ENCODE data around the gene GPR155.
A peak's percentile ranks its signal among the peaks of the same experiment; 100 is the strongest.

Gene GPR155, protein sequence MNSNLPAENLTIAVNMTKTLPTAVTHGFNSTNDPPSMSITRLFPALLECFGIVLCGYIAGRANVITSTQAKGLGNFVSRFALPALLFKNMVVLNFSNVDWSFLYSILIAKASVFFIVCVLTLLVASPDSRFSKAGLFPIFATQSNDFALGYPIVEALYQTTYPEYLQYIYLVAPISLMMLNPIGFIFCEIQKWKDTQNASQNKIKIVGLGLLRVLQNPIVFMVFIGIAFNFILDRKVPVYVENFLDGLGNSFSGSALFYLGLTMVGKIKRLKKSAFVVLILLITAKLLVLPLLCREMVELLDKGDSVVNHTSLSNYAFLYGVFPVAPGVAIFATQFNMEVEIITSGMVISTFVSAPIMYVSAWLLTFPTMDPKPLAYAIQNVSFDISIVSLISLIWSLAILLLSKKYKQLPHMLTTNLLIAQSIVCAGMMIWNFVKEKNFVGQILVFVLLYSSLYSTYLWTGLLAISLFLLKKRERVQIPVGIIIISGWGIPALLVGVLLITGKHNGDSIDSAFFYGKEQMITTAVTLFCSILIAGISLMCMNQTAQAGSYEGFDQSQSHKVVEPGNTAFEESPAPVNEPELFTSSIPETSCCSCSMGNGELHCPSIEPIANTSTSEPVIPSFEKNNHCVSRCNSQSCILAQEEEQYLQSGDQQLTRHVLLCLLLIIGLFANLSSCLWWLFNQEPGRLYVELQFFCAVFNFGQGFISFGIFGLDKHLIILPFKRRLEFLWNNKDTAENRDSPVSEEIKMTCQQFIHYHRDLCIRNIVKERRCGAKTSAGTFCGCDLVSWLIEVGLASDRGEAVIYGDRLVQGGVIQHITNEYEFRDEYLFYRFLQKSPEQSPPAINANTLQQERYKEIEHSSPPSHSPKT

DNA sequence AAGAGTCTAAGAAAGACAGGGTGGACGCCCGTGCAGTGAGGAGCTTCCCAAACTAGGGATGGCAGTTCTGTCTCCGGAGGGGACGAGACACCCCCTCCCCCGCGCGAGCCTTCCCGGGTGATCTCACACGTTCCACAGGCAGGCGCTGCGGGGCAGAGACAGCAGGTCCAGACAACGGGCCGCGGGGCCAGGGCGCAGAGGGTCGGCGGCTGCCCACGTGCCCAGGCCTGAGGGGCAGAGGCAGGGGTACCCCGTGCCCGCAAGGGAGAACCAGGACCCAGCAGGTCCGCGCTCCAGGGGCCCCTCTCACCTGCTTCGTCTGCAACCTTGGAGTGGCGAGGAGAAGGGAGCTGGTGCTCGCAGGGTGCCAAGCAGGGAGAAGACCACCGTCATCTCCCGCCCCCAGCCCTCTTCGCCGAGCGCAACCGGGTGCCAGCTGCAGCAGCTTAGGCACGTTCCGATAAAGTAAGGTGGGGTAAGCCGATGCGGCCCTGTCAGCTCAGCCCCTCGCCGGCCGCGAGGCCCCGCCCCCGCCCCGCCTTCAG is at the start of gene GPR155:
GPR155 (minus strand) TSS at position 467 of the 545 bp plus-strand sequence. CDS start 5,073 bp downstream, outside the sequence.
- TF ChIP-seq TEAD4 (IDR thresholded peaks at IDR 0.05) = no peak
- TF ChIP-seq ZBTB7A (IDR thresholded peaks at IDR 0.05; ENCODE audit: low read depth) = 0 out of 2 replicates have a peak, but pooled peaks have one; percentile 35

DNA sequence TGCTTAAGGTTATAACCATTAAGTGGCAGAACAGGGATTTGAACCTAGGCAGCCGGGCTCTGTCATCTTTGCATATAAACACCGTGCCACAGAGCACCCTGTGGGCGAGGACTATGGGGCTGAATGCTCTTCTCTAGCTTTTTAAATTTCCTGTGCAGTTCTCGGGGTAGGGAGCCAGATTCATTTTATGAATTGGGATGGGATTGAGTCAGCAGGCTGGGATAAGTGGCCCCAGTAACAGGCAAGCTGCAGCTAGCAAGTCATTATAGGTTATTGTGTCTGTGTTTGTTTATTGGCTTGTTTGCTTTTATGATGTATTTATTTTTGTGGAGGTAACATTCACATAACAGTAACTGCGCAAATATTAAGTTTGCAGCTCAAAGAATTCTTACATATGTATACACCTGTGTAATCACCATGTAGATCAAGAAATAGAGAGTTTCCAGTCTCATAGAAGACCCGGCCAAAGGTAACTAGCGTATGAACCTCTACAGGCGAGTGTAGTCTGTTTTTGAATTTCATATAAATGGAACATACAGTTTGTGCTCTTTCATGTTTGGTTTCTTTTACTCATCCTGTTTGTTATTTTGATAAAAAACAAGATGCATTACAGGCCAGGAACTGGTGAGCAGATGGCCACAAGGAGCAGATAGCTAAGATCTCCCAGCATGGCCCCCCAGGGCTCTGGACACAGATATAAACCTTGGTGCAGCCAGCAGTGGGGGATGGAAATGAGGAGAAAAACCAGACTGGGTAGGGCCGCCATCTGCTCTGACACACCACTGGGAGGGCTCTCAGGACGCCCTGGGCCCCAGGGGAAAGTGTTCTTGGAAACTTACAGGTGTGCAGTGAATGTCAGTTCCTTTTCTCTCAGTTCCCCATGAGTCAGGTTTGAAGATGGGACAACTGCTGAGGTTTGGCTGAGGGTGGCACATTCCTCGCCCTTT is 49.2 kb upstream of the GPR155 start:
- no peak for TF ChIP-seq ZBTB7A (IDR thresholded peaks at IDR 0.05; ENCODE audit: low read depth)

DNA sequence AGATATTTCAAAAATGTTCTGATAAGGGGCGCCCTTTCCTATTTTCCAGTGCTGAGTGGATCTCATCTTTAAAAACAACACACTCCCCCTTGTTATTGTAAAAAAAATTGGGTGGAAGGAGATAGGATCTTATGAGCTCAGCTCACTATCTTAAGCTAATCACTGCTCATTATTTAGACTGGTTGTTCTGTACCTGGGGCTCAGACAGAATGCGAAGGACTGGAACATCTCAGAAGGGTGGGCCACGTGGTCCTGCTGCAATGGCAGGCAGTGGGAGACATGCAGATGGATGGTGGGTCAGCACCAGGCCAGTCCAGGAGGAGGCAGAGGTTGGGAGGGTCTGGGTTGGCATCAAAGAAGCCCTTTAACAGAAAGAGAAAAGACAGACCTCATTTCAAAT is 48.3 kb upstream of the GPR155 start:
- TF ChIP-seq, protein P1, sequence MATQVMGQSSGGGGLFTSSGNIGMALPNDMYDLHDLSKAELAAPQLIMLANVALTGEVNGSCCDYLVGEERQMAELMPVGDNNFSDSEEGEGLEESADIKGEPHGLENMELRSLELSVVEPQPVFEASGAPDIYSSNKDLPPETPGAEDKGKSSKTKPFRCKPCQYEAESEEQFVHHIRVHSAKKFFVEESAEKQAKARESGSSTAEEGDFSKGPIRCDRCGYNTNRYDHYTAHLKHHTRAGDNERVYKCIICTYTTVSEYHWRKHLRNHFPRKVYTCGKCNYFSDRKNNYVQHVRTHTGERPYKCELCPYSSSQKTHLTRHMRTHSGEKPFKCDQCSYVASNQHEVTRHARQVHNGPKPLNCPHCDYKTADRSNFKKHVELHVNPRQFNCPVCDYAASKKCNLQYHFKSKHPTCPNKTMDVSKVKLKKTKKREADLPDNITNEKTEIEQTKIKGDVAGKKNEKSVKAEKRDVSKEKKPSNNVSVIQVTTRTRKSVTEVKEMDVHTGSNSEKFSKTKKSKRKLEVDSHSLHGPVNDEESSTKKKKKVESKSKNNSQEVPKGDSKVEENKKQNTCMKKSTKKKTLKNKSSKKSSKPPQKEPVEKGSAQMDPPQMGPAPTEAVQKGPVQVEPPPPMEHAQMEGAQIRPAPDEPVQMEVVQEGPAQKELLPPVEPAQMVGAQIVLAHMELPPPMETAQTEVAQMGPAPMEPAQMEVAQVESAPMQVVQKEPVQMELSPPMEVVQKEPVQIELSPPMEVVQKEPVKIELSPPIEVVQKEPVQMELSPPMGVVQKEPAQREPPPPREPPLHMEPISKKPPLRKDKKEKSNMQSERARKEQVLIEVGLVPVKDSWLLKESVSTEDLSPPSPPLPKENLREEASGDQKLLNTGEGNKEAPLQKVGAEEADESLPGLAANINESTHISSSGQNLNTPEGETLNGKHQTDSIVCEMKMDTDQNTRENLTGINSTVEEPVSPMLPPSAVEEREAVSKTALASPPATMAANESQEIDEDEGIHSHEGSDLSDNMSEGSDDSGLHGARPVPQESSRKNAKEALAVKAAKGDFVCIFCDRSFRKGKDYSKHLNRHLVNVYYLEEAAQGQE (IDR thresholded peaks at IDR 0.05; ENCODE audit: low read depth) = no peak
- TF ChIP-seq TCF12 (IDR thresholded peaks at IDR 0.05; ENCODE audit: low read depth) (no peak), TEAD4 (IDR thresholded peaks at IDR 0.05) (no peak), NFIC (IDR thresholded peaks at IDR 0.05) (no peak)
- TF ChIP-seq, protein P2, sequence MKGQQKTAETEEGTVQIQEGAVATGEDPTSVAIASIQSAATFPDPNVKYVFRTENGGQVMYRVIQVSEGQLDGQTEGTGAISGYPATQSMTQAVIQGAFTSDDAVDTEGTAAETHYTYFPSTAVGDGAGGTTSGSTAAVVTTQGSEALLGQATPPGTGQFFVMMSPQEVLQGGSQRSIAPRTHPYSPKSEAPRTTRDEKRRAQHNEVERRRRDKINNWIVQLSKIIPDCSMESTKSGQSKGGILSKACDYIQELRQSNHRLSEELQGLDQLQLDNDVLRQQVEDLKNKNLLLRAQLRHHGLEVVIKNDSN (IDR thresholded peaks at IDR 0.05) = no peak
- TF ChIP-seq, protein P3, sequence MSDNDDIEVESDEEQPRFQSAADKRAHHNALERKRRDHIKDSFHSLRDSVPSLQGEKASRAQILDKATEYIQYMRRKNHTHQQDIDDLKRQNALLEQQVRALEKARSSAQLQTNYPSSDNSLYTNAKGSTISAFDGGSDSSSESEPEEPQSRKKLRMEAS (IDR thresholded peaks at IDR 0.05) = no peak

DNA sequence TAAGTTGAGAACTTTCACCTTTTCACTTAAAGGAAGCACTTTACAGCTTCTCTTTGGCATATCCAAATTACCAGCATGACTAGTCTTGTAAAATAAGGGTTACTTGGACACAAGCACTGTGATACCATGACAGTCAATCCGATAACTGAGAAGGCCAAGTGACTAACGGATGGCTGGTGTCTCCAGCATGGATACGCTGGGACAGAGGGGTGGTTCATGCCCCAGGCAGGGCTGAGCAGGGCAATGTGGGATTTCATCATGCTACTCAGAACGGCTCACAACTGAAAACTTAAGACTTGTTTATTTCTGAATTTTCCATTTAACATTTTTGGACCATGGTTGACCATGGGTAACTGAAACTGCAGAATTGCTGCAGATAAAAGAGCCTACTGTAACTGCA is 43.1 kb upstream of the GPR155 start:
- no peak for TF ChIP-seq RAD21 (IDR thresholded peaks at IDR 0.05; ENCODE audit: low read depth)
- TF ChIP-seq, protein P3 (IDR thresholded peaks at IDR 0.05) = no peak
- no peak for TF ChIP-seq EGR1 (IDR thresholded peaks at IDR 0.05)
- TF ChIP-seq, protein P1 (IDR thresholded peaks at IDR 0.05; ENCODE audit: low read depth) = no peak
- TF ChIP-seq TCF12 (IDR thresholded peaks at IDR 0.05; ENCODE audit: low read depth) = no peak
- no peak for TF ChIP-seq FOXM1 (IDR thresholded peaks at IDR 0.05; ENCODE audit: borderline replicate concordance, low read depth)
- no peak for TF ChIP-seq YY1 (IDR thresholded peaks at IDR 0.05; ENCODE audit: low read depth)
- TF ChIP-seq TEAD4 (IDR thresholded peaks at IDR 0.05) = no peak

DNA sequence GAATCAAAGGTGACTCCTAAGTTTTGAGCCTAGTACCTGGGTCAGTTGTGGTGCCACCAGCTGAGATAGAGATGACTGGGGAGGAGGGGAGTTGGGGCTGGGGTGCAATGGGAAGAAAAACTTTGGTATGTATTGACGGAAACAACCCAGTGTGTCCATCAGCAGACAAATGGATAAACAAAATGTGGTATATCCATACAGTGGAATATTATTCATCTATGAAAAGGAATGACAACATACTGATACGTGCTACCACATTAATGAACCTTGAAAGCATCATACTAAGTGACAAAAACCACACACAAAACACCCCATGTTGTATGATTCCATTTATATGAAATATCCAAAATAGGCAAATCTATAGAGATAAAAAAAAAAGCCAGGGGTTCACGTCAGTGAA is 41.1 kb upstream of the GPR155 start:
- TF ChIP-seq CREB1 (IDR thresholded peaks at IDR 0.05; ENCODE audit: low read depth) (no peak), TEAD4 (IDR thresholded peaks at IDR 0.05) (no peak), EGR1 (IDR thresholded peaks at IDR 0.05) (no peak), TAF1 (IDR thresholded peaks at IDR 0.05; ENCODE audit: low read depth) (no peak), NFIC (IDR thresholded peaks at IDR 0.05) (no peak), EP300 (IDR thresholded peaks at IDR 0.05; ENCODE audit: borderline replicate concordance) (no peak), CEBPB (IDR thresholded peaks at IDR 0.05) (no peak)
- TF ChIP-seq, protein P1 (IDR thresholded peaks at IDR 0.05; ENCODE audit: low read depth) = no peak
- TF ChIP-seq, protein P2 (IDR thresholded peaks at IDR 0.05) = no peak

Data from Ishikawa (cell line).